ENCODE data around the gene PDE4B.

PDE4B gene

GRCh38 chr1:65792669-65793358 is at the start of gene PDE4B:
Gene PDE4B, plus strand, starts transcription at chr1:65792895.
- DNase-seq (ENCODE audit: low spot score) = peak; percentile 6

- DNase-seq (ENCODE audit: low spot score) = no peak
These were observed 48.0 kb upstream of the PDE4B start for GRCh38 chr1:65744731-65745130.

GRCh38 chr1:65751961-65752360 is 40.7 kb upstream of the PDE4B start:
- DNase-seq (ENCODE audit: low spot score) = peak; percentile 9

GRCh38 chr1:65756616-65757015 is 36.1 kb upstream of the PDE4B start:
- no peak for DNase-seq (ENCODE audit: low spot score)

GRCh38 chr1:65757531-65757930 is 35.2 kb upstream of the PDE4B start:
- DNase-seq (ENCODE audit: low spot score) = no peak

- no peak for DNase-seq (ENCODE audit: low spot score)
These were observed 34.6 kb upstream of the PDE4B start for GRCh38 chr1:65758128-65758527.

- no peak for DNase-seq (ENCODE audit: low spot score)
These were observed 33.2 kb upstream of the PDE4B start for GRCh38 chr1:65759516-65759915.

- DNase-seq (ENCODE audit: low spot score) = no peak
These were observed 30.4 kb upstream of the PDE4B start for GRCh38 chr1:65762081-65762862.

- DNase-seq (ENCODE audit: low spot score) = no peak
These were observed 28.6 kb upstream of the PDE4B start for GRCh38 chr1:65764052-65764451.

GRCh38 chr1:65765631-65766030 is 27.1 kb upstream of the PDE4B start:
- DNase-seq (ENCODE audit: low spot score) = no peak

- DNase-seq (ENCODE audit: low spot score) = no peak
These were observed 23.1 kb upstream of the PDE4B start for GRCh38 chr1:65769636-65770035.

- DNase-seq (ENCODE audit: low spot score) = no peak
These were observed 20.1 kb upstream of the PDE4B start for GRCh38 chr1:65772607-65773006.

- peak; percentile 43 for DNase-seq (ENCODE audit: low spot score)
These were observed 19.1 kb upstream of the PDE4B start for GRCh38 chr1:65773391-65774123.

- no peak for DNase-seq (ENCODE audit: low spot score)
These were observed 3.9 kb upstream of the PDE4B start for GRCh38 chr1:65788762-65789161.

- no peak for DNase-seq (ENCODE audit: low spot score)
These were observed 1.3 kb upstream of the PDE4B start for GRCh38 chr1:65791396-65791795.

GRCh38 chr1:65791801-65792668 is 660 bp upstream of the PDE4B start:
- DNase-seq (ENCODE audit: low spot score) = no peak

- DNase-seq (ENCODE audit: low spot score) = no peak
These were observed 651 bp downstream of the PDE4B start for GRCh38 chr1:65793359-65793732.

- DNase-seq (ENCODE audit: low spot score) = no peak
These were observed 2.6 kb downstream of the PDE4B start for GRCh38 chr1:65795311-65795710.

GRCh38 chr1:65799601-65800000 is 6.9 kb downstream of the PDE4B start:
- DNase-seq (ENCODE audit: low spot score) = no peak

- DNase-seq (ENCODE audit: low spot score) = peak; percentile 58
These were observed 11.9 kb downstream of the PDE4B start for GRCh38 chr1:65804584-65804983.

- peak; percentile 89 for DNase-seq (ENCODE audit: low spot score)
These were observed 19.4 kb downstream of the PDE4B start for GRCh38 chr1:65812065-65812464.

- no peak for DNase-seq (ENCODE audit: low spot score)
These were observed 21.3 kb downstream of the PDE4B start for GRCh38 chr1:65813956-65814355.

Measured in kidney tubule cell (primary cell).